A549 (cell line): ENCODE measurements around the gene CEP85L. TPM values are rescaled to one million over a fixed set of nuclear protein-coding genes. Genes with fewer than 3 reads are reported as not detected.

Experiments
- ATAC-seq, 2 experiments: fragments of 200-7000 bp in 1 of 2; fragments of >200 bp in 1 of 2; cut with Nextera tagmentation in 1 of 2; cut with Tn5 transposase in 1 of 2; 3 replicates each; pipeline versions ENCODE4 v1.8.0 to v1.9.1; 2018 to 2020; ENCODE audit warnings: mild to moderate bottlenecking in 1 of 2, moderate library complexity in 1 of 2
- CTCF ChIA-PET: fragments of 300-600 bp; sonication (Branson Sonifier 250); formaldehyde crosslinking; extraction: SDS; loops from one replicate; lab custom pipeline; 2021; ENCODE audit warnings: antibody characterized with exemption, inconsistent platforms; lab: Yijun Ruan, JAX
- POLR2A ChIA-PET: fragments of 350-600 bp; formaldehyde crosslinking; extraction: SDS; loops from one replicate; lab custom pipeline; 2021; ENCODE audit warnings: antibody characterized with exemption, inconsistent platforms; lab: Yijun Ruan, JAX
- DNase-seq, 2 experiments: peaks; one replicate each; pipeline versions ENCODE4 v3.0.0 to v3.0.0-alpha.2; 2011 to 2016; ENCODE audit warnings: low read depth in 1 of 2, low spot score in 1 of 2
- FAIRE-seq: peaks from 2 replicates; lab custom pipeline; 2011; peaks lifted over from hg19 to GRCh38; lab: Jason Lieb, UNC
- H3K27ac ChIP-seq, 2 experiments: fragments of >200 bp; sonication (Bioruptor Twin); formaldehyde crosslinking; 3 replicates each; pipeline ENCODE4 v1.5.1; 2016 to 2017
- H3K4me1 ChIP-seq: fragments of >200 bp; sonication (Bioruptor Twin); formaldehyde crosslinking; 3 replicates; pipeline ENCODE4 v1.6.1; 2016
- H3K4me2 ChIP-seq: fragments of >200 bp; sonication (Bioruptor Twin); formaldehyde crosslinking; 3 replicates; pipeline ENCODE4 v1.6.1; 2016
- H3K4me3 ChIP-seq: fragments of >200 bp; sonication (Bioruptor Twin); formaldehyde crosslinking; 3 replicates; pipeline ENCODE4 v1.5.1; 2016
- H3K9me3 ChIP-seq: fragments of >200 bp; sonication (Bioruptor Twin); formaldehyde crosslinking; 3 replicates; pipeline ENCODE4 v1.6.1; 2016
- CBX8 ChIP-seq: fragments of 200-600 bp; sonication (generic); IDR thresholded peaks from 2 replicates; pipeline ENCODE4 v1.6.1; 2016
- CEBPB ChIP-seq, 2 experiments: fragments of >200 bp in 1 of 2; sonication (Bioruptor Twin) in 1 of 2; formaldehyde crosslinking in 1 of 2; IDR thresholded peaks; 2 replicates each; pipeline ENCODE4 v1.6.1; 2012 to 2016
- CTCF ChIP-seq: fragments of >200 bp; sonication (Bioruptor Twin); formaldehyde crosslinking; IDR thresholded peaks from 3 replicates; pipeline ENCODE4 v1.5.1; 2016
- EHF ChIP-seq: fragments of 250-450 bp; sonication (Bioruptor Pico); IDR thresholded peaks from 2 replicates; pipeline ENCODE4 v1.5.0; 2020; ENCODE audit warnings: mild to moderate bottlenecking
- EP300 ChIP-seq, 2 experiments: fragments of >200 bp; sonication (Bioruptor Twin); formaldehyde crosslinking; IDR thresholded peaks; 2 replicates in 1 of 2; 3 replicates in 1 of 2; pipeline ENCODE4 v1.6.1; 2016 to 2017
- FOXS1 ChIP-seq: fragments of 250-450 bp; sonication (Bioruptor Pico); IDR thresholded peaks from 2 replicates; pipeline ENCODE4 v1.5.0; 2020; ENCODE audit warnings: mild to moderate bottlenecking, moderate library complexity
- GATA3 ChIP-seq: IDR thresholded peaks from 2 replicates; pipeline ENCODE4 v1.6.1; 2012; ENCODE audit warnings: borderline replicate concordance
- MAX ChIP-seq: IDR thresholded peaks from 2 replicates; pipeline ENCODE4 v1.6.1; 2012
- MYC ChIP-seq: IDR thresholded peaks from 2 replicates; pipeline ENCODE4 v1.6.1; 2012; ENCODE audit warnings: mild to moderate bottlenecking, inconsistent platforms, low read length, improper control_type of control experiment, borderline replicate concordance
- NFE2L2 ChIP-seq: fragments of 150-350 bp; conservative IDR thresholded peaks from 2 replicates; pipeline ENCODE4 v1.6.1; 2014; ENCODE audit warnings: low read length
- POLR2A ChIP-seq: IDR thresholded peaks from 2 replicates; pipeline ENCODE4 v1.6.1; 2012; ENCODE audit warnings: mild to moderate bottlenecking, low read length
- RAD21 ChIP-seq, 2 experiments: fragments of >200 bp in 1 of 2; sonication (Bioruptor Twin) in 1 of 2; formaldehyde crosslinking in 1 of 2; IDR thresholded peaks in 1 of 2; conservative IDR thresholded peaks in 1 of 2; 2 replicates in 1 of 2; 3 replicates in 1 of 2; pipeline ENCODE4 v1.6.1; 2012 to 2018; ENCODE audit warnings: inconsistent platforms in 1 of 2
- RFX5 ChIP-seq: fragments of 450-650 bp; IDR thresholded peaks from 2 replicates; pipeline ENCODE4 v1.7.1; 2014; ENCODE audit warnings: antibody characterized with exemption, mild to moderate bottlenecking, moderate library complexity
- RNF2 ChIP-seq: fragments of 200-600 bp; sonication (generic); IDR thresholded peaks from 2 replicates; pipeline ENCODE4 v1.6.1; 2016; ENCODE audit warnings: low read depth, mild to moderate bottlenecking, antibody characterized with exemption, moderate library complexity, borderline replicate concordance
- SMC3 ChIP-seq: fragments of >200 bp; sonication (Bioruptor Twin); formaldehyde crosslinking; IDR thresholded peaks from 3 replicates; pipeline ENCODE4 v1.6.1; 2018; ENCODE audit warnings: inconsistent platforms
- TP53 ChIP-seq: fragments of 250-450 bp; sonication (Bioruptor Pico); IDR thresholded peaks from 2 replicates; pipeline ENCODE4 v1.5.0; 2021; ENCODE audit warnings: mild to moderate bottlenecking, moderate library complexity
- USF2 ChIP-seq: fragments of 450-650 bp; IDR thresholded peaks from 2 replicates; pipeline ENCODE4 v1.6.1; 2014; ENCODE audit warnings: antibody characterized with exemption
- ZFP36 ChIP-seq: fragments of 450-650 bp; IDR thresholded peaks from 2 replicates; pipeline ENCODE4 v1.6.1; 2014; ENCODE audit warnings: borderline replicate concordance; ENCODE audit not compliant: partially characterized antibody
- ZNF302 ChIP-seq: fragments of 250-450 bp; sonication (Bioruptor Pico); IDR thresholded peaks from 2 replicates; pipeline ENCODE4 v1.9.0; 2021; ENCODE audit warnings: inconsistent platforms, mild to moderate bottlenecking, moderate library complexity
- WGBS: methylation state at CpG from one replicate; pipeline ENCODE4 v1.1.6; 2017; ENCODE audit errors: missing lambda C conversion rate; 5-methylcytosine and 5-hydroxymethylcytosine counted together
- polyA plus RNA-seq, 4 experiments: library from polyadenylated mRNA; depleted of rRNA in 3 of 4; stranded (reverse); fragments of >200 nt; fragmentation: RNase III in 1 of 4; extraction: RNeasy Plus Mini Kit Qiagen cat#74134 plus additional on column Dnase treatment in 1 of 4; gene quantifications; 2 replicates in 3 of 4; 3 replicates in 1 of 4; pipeline ENCODE4 v1.2.3, GENCODE V29; 2011 to 2017
- TF ChIP-seq, protein P1 (sequence below): IDR thresholded peaks from 2 replicates; pipeline ENCODE4 v1.6.1; 2012; ENCODE audit warnings: low read depth, borderline replicate concordance

The CEP85L gene
- polyA plus RNA-seq, 2 of the 4 experiments (the other 2 are of a cell fraction) = 1.3 to 3.4 TPM

GRCh38 chr6:118618676-118619377 is 32.6 kb downstream of the CEP85L start:
- no peak overlapping the region for H3K4me3 ChIP-seq
- no peak for TF ChIP-seq NFE2L2
- no peak for TF ChIP-seq ZFP36
- TF ChIP-seq CBX8 = no peak
- no peak for TF ChIP-seq CEBPB (IDR thresholded peaks at IDR 0.05)
- TF ChIP-seq EHF = no peak
- no peak for TF ChIP-seq RNF2
- no peak for TF ChIP-seq POLR2A
- TF ChIP-seq TP53 (CRISPR knock-in tag) = no peak
- TF ChIP-seq SMC3 = peak; percentile 45; the same call in 2 of the 3 replicates
- no peak for TF ChIP-seq EP300 (IDR thresholded peaks at IDR 0.05)
- TF ChIP-seq RFX5 = no peak
- peak; percentile 72 to 76 for TF ChIP-seq RAD21 (conservative IDR thresholded peaks at IDR 0.05 in 1 of 2, IDR thresholded peaks at IDR 0.05 in 1 of 2)
- TF ChIP-seq CTCF = peak; percentile 65
- TF ChIP-seq USF2 = no peak
- TF ChIP-seq FOXS1 (CRISPR knock-in tag) = no peak
- TF ChIP-seq GATA3 = no peak
- TF ChIP-seq, protein P1, sequence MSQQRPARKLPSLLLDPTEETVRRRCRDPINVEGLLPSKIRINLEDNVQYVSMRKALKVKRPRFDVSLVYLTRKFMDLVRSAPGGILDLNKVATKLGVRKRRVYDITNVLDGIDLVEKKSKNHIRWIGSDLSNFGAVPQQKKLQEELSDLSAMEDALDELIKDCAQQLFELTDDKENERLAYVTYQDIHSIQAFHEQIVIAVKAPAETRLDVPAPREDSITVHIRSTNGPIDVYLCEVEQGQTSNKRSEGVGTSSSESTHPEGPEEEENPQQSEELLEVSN = no peak
- TF ChIP-seq ZNF302 (CRISPR knock-in tag) = no peak
- TF ChIP-seq MYC = no peak
- no peak for FAIRE-seq
- H3K9me3 ChIP-seq = no peaks in the 10 kb centered on the region
- peak; percentile 7 to 33 for DNase-seq
- ChIA-PET CTCF (interaction anchor here (0.7 to 0.9 kb wide), 4 partner anchors 14 to 333 kb away, joined by 3 to 5 read pairs (median 4); no protein-coding TSS in a partner anchor), POLR2A (no interaction called here)
- no peak overlapping the region for H3K27ac ChIP-seq
- H3K4me1 ChIP-seq = no peaks in the 10 kb centered on the region
- 29% methylated on average over 11 of the region's 15 CpGs for WGBS
- H3K4me2 ChIP-seq = peak overlapping the region; percentile 50; the same call in 1 of the 3 replicates
- ATAC-seq = peak; percentile 82 to 94

- ATAC-seq = no peak
- H3K4me2 ChIP-seq = no peak overlapping the region
Measured at GRCh38 chr6:118617417-118617816, 34.0 kb downstream of the CEP85L start.

More at GRCh38 chr6:118617417-118617816, 34.0 kb downstream of the CEP85L start:
- Histone ChIP-seq H3K4me1 (no peaks in the 10 kb centered on the region), H3K4me3 (no peak overlapping the region), H3K27ac (no peak overlapping the region), H3K9me3 (no peaks in the 10 kb centered on the region)
- 84% methylated on average over 11 of the region's 11 CpGs for WGBS
- ChIA-PET CTCF (interaction anchor here (0.6 to 0.8 kb wide), 2 partner anchors 8 to 181 kb away, joined by 3 to 4 read pairs; no protein-coding TSS in a partner anchor), POLR2A (no interaction called here)
- FAIRE-seq (no peak), DNase-seq (no peak)
- no peak for TF ChIP-seq MAX
- TF ChIP-seq, protein P1 = no peak
